HUES48 (cell line): ENCODE data around the gene FMC1.
A peak's percentile ranks its signal among the peaks of the same experiment; 100 is the strongest.
"Not testable (repeated sequence)": the region's sequence is repeated elsewhere in the genome, so short reads cannot be mapped to it uniquely, and the experiment has no call there.

ENCODE experiments used
- H3K27ac ChIP-seq: one replicate; pipeline ENCODE4 v1.7.0; 2013; ENCODE audit warnings: low read depth, low read length, inconsistent platforms
- H3K27me3 ChIP-seq: 2 replicates; pipeline ENCODE4 v1.6.1; 2013; ENCODE audit warnings: mild to moderate bottlenecking, low read length; ENCODE audit not compliant: control insufficient read depth, insufficient read depth
- H3K36me3 ChIP-seq: 2 replicates; pipeline ENCODE4 v1.6.1; 2013; ENCODE audit warnings: low read length; ENCODE audit not compliant: control insufficient read depth, insufficient read depth
- H3K4me1 ChIP-seq: 2 replicates; pipeline ENCODE4 v1.6.1; 2013; ENCODE audit warnings: mild to moderate bottlenecking, low read length; ENCODE audit not compliant: control insufficient read depth, insufficient read depth
- H3K4me3 ChIP-seq: 2 replicates; pipeline ENCODE4 v1.5.1; 2013; ENCODE audit warnings: mild to moderate bottlenecking, low read depth, low read length
- H3K9ac ChIP-seq: 2 replicates; pipeline ENCODE4 v1.6.1; 2013; ENCODE audit warnings: mild to moderate bottlenecking, low read depth, low read length, moderate library complexity
- H3K9me3 ChIP-seq: 2 replicates; pipeline ENCODE4 v1.6.1; 2013; ENCODE audit warnings: low read length; ENCODE audit not compliant: control insufficient read depth, insufficient read depth

Gene FMC1

DNA sequence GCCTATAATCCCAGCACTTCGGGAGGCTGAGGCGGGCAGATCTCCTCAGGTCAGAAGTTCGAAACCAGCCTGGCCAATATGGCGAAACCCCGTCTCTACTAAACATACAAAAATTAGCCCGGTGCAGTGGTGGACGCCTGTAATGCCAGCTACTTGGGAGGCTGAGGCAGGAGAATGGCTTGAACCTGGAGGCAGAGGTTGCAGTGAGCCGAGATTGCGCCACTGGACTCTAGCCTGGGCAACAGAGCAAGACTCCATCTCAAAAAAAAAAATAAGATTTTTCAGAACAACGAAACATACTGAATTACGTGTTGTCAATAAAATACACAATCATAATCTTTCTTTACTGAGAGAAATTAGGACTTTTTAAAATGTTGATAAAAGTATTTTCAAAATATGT, 16.4 kb upstream of the FMC1 start:
- H3K4me3 ChIP-seq, H3K36me3 ChIP-seq, H3K9me3 ChIP-seq: not testable (repeated sequence)

DNA sequence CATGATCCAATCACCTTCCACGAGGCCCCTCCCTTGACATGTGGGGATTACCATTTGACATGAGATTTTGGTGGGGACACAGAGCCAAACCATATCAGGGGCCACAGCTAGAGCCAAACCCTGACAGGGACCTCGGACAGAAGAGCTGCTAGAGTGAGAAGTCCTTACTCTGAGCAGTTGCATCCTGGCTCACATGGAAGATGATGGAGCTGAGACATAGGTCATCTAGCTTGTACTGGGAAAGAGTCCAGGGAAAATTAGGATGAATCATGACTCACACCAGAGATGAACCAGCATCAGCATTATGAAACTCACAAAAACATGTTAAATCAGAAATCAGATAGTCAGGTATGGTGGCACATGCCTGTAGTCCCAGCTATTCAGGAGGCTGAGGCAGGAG, 12.8 kb upstream of the FMC1 start:
- Histone ChIP-seq H3K9ac (no peak overlapping the region), H3K4me3 (no peak overlapping the region), H3K27me3 (no peaks in the 10 kb centered on the region), H3K9me3 (no peaks in the 10 kb centered on the region), H3K27ac (no peak overlapping the region), H3K36me3 (no peaks in the 10 kb centered on the region), H3K4me1 (no peaks in the 10 kb centered on the region)

More for the DNA sequence above, 16.4 kb upstream of the FMC1 start:
- not testable (repeated sequence) for H3K27ac ChIP-seq, H3K4me1 ChIP-seq, H3K9ac ChIP-seq, H3K27me3 ChIP-seq

DNA sequence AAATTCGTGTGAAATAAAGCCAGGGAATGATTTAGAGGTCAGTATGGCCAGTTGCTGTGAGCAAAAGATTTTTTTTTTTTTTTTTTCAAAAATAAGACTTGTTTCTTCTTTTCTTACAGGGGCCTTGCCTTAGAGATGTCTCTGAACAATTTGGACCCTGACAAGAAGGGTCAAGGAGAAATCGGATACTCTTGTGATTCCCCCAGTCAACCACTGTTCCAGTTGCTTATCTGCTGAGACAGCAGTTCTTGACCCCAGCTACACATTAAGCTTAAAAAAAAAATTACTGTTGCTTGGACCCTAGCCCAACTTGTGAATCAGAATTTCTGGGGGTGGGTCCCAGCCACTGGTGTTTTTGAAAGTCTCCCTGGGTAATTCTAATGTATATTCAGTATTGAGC, 12.0 kb upstream of the FMC1 start:
- Histone ChIP-seq H3K27ac (no peak overlapping the region), H3K36me3 (no peaks in the 10 kb centered on the region)

DNA sequence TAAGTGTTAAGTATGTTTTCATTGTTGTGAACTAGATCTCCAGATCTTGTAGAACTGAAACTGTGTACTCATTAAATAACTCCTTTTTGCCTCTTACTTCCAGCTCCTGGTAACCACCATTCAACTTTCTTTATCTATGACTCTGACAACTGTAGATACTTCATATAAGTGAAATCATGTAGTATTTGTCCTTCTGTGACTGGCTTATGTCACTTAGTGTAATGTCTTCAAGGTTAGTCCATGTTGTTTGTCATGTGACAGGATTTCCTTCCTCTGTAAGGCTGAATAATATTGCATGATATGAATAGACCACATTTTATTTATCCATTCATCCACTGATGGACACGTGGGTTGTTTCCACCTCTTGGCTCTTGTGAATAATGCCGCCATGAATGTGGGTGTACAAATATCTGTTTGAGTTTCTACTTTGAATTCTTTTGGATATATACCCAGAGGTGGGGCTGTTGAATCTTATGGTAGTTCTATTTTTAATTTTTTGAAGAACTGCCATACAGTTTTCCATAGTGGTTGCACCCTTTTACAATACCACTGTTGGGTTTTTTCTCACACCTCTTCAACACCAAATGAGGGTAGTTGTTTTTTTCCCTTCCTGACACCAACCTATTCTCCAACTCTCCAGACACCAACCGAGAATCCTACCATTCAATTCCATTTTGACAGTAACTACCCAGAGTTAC, 10.7 kb upstream of the FMC1 start:
- Histone ChIP-seq H3K9me3 (no peaks in the 10 kb centered on the region), H3K27me3 (no peaks in the 10 kb centered on the region), H3K4me3 (no peak overlapping the region), H3K9ac (no peak overlapping the region), H3K36me3 (no peaks in the 10 kb centered on the region), H3K27ac (no peak overlapping the region), H3K4me1 (no peaks in the 10 kb centered on the region)

More for the DNA sequence above, 12.0 kb upstream of the FMC1 start:
- H3K9me3 ChIP-seq: no peaks in the 10 kb centered on the region
- no peak overlapping the region for H3K9ac ChIP-seq
- H3K27me3 ChIP-seq: no peaks in the 10 kb centered on the region
- H3K4me3 ChIP-seq: no peak overlapping the region
- no peaks in the 10 kb centered on the region for H3K4me1 ChIP-seq

DNA sequence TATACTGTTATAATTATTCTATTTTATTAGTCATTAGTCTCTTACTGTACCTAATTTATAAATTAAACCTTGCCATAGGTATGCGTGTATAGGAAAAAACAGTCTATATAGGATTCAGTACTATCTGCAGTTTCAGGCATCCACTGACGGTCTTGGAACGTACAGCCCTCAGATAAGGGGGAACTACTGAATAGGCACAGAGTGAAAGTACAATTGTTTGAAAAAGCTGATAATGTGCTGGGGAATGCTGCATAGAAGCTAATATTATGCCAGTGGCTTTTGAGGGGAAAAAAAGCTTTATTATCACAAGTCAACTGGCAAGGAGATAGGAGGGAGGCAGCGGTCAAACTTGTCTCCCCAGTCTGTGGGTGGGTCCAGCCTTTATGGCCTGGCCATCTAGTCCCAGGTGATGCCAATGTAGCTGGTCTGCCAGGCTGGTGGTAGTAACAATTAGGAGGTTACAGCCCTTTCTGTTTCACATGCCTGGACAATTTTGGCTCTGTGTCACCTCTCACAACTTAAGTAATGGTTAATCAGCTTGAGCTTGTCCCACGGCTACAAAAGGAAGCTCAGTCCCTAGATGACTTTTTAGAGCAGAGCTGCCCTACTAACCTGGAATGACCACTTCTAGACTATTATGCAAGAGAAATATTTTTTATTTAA, 8.3 kb upstream of the FMC1 start:
- H3K9me3 ChIP-seq: no peaks in the 10 kb centered on the region
- no peak overlapping the region for H3K27ac ChIP-seq
- no peaks in the 10 kb centered on the region for H3K27me3 ChIP-seq
- no peaks in the 10 kb centered on the region for H3K4me1 ChIP-seq
- H3K4me3 ChIP-seq: no peak overlapping the region
- H3K9ac ChIP-seq: no peak overlapping the region
- H3K36me3 ChIP-seq: no peaks in the 10 kb centered on the region

DNA sequence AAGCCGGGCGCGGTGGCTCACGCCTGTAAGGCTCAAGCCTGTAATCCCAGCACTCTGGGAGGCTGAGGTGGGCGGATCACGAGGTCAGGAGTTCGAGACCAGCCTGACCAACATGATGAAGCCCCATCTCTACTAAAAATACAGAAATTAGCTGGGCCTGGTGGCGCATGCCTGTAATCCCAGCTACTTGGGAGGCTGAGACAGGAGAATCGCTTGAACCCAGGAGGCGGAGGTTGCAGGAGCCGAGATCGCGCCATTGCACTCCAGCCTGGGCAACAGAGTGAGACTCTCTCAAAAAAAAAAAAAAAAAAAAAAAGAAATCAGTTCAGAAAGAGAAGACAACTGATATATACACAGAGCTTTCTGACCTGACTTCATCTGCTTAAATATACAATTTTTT, 7.7 kb upstream of the FMC1 start:
- H3K27ac ChIP-seq, H3K4me1 ChIP-seq, H3K27me3 ChIP-seq, H3K36me3 ChIP-seq, H3K9ac ChIP-seq, H3K9me3 ChIP-seq, H3K4me3 ChIP-seq: not testable (repeated sequence)

DNA sequence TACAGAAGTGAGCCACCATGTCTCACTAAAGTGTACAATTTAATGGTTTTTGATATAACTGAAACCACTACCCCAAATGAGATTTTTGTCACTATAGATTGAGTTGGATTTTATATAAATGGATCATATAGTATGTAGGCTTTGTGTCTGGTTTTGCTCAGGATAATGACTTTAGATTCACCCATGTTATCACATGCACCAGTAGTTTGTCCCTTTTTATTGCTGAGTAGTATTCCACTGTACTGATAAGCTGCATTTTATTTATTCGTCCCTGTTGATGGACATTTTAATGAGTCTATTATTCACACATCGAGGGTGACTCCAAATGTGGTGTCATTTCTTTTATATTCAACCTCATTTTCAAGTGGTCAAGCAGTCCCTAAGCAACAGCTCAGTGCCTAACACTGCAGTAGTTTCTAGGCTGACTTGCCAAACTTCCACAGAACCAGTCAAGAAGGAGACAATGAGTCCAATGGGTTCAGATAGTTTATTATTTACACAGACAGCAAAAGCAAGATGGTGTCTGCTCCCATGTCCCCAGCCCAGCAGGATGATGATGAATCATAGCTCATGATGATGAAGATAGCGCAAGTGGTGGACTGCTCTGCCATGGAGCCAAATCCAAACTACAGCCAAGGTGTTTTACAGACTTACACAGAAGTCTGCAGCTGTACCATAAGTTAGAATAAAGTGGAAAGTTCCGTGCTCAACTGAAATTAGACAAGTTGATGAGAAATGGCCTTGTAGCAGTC, 6.6 kb upstream of the FMC1 start:
- no peaks in the 10 kb centered on the region for H3K36me3 ChIP-seq
- H3K27me3 ChIP-seq: no peaks in the 10 kb centered on the region
- H3K4me1 ChIP-seq: no peaks in the 10 kb centered on the region
- no peak overlapping the region for H3K4me3 ChIP-seq
- 0 out of 2 replicates have a peak, but pooled peaks cover 4% of the 10 kb centered on the region for H3K9me3 ChIP-seq
- H3K27ac ChIP-seq: no peak overlapping the region
- H3K9ac ChIP-seq: no peak overlapping the region

DNA sequence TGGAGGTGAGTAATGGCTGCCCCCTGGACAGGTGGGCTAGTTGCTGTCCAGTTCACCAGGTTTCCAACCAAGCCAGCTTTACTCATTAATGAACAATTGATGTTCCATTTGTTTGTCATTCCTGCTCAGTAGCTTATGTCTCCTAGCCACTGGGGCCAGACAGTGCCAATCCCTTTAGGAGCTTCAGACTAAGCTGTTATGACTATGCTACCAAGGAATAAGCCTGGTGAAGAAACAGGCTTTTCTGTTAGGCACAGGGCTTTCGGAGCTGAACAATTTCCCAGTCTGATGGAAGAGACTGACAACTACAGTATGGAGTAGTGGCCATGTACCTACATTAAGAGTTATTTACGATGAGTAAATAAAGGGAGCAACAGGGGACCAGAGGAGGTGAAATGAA, 2.1 kb upstream of the FMC1 start:
- Histone ChIP-seq H3K27me3 (no peaks in the 10 kb centered on the region), H3K27ac (no peak overlapping the region), H3K4me3 (peak overlapping the region; percentile 94; the same call in 1 of the 2 replicates), H3K9ac (no peak overlapping the region), H3K9me3 (0 out of 2 replicates have a peak, but pooled peaks cover 4% of the 10 kb centered on the region), H3K4me1 (0 out of 2 replicates have a peak, but pooled peaks cover 5% of the 10 kb centered on the region), H3K36me3 (no peaks in the 10 kb centered on the region)

DNA sequence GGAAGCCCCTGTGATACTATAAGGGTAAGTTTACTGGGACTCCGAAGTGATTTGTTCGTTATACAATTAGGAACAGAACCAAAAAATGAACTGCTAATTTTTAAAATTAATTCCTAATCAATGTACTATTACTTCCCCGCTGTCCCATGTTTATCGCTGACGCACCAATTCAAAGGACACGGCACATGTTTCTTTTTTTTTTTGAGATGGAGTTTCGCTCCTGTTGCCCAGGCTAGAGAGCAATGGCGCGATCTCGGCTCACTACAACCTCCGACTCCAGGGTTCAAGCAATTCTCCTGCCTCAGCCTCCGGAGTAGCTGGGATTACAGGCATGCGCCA, 1.5 kb upstream of the FMC1 start:
- Histone ChIP-seq H3K9ac (no peak overlapping the region), H3K4me3 (peak overlapping the region; percentile 94), H3K9me3 (0 out of 2 replicates have a peak, but pooled peaks cover 4% of the 10 kb centered on the region), H3K27me3 (no peaks in the 10 kb centered on the region), H3K4me1 (0 out of 2 replicates have a peak, but pooled peaks cover 5% of the 10 kb centered on the region), H3K36me3 (no peaks in the 10 kb centered on the region), H3K27ac (peak overlapping the region; percentile 100)

DNA sequence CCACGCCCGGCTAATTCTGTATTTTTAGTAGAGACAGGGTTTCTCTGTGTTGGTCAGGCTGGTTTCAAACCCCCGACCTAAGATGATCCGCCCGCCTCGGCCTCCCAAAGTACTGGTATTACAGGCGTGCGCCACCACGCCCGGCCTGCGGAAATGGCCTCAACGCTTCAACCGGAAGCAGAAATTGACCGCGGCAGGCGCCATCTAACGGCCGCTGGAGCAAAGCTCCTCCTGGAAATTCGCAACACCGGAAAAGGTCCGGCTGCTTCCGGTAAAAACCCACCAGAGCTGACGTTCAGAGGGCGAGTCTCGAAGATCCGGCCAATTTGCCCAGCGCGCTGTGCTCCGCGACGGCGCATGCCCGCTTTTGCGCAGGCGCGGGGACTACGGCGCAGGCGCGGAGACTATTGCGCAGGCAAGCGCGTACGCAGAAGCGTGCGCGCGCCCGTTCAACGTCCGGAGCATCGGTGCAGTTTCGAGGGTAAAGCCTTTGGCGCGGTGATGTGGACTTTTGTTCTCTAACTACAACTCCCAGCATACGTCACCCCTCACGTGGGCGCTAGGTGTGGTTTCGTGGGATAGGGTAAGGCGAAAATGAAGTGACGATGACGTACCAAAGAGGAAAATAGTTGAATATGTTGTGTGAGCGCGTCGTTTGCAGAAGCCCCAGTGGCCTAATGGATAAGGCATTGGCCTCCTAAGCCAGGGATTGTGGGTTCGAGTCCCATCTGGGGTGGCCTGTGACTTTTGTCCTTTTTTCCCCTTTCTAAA, 915 bp upstream of the FMC1 start:
- Histone ChIP-seq H3K27me3 (no peaks in the 10 kb centered on the region), H3K4me3 (peak overlapping the region; percentile 94), H3K4me1 (0 out of 2 replicates have a peak, but pooled peaks cover 5% of the 10 kb centered on the region), H3K27ac (peak overlapping the region; percentile 100), H3K36me3 (no peaks in the 10 kb centered on the region; the same call in 1 of the 2 replicates), H3K9ac (peak overlapping the region; percentile 99), H3K9me3 (0 out of 2 replicates have a peak, but pooled peaks cover 4% of the 10 kb centered on the region)
